Fibroblast of the aortic adventitia (primary cell): ENCODE results near the gene DNAJC2. TPM values are rescaled to one million over a fixed set of nuclear protein-coding genes. Genes with fewer than 3 reads are reported as not detected.
A peak's percentile ranks its signal among the peaks of the same experiment; 100 is the strongest.

Source experiments
- DNase-seq: peaks from one replicate; pipeline ENCODE4 v3.0.0-alpha.2; 2010; ENCODE audit warnings: low read depth
- H3K4me3 ChIP-seq: 2 replicates; pipeline ENCODE4 v1.5.1; 2011; ENCODE audit warnings: low read depth, mild to moderate bottlenecking, control low read depth, low read length, moderate library complexity
- CTCF ChIP-seq: IDR thresholded peaks from 2 replicates; pipeline ENCODE4 v1.5.1; 2011; ENCODE audit warnings: mild to moderate bottlenecking, low read length, control low read depth, inconsistent platforms; ENCODE audit not compliant: insufficient read depth
- total RNA-seq: library from RNA; depleted of rRNA; stranded (reverse); fragments of >200 nt; gene quantifications from 2 replicates; pipeline ENCODE4 v1.2.3, GENCODE V29; 2012; ENCODE audit warnings: low replicate concordance

DNAJC2 gene
- 24.9 and 45.8 TPM in 2 replicates for total RNA-seq

GRCh38 chr7:103344453-103345149, at the start of gene DNAJC2:
DNAJC2 (minus strand) TSS chr7:103344767; CDS start chr7:103344622, 145 bp downstream.
- TF ChIP-seq CTCF, result no peak

GRCh38 chr7:103391976-103392375, 47.4 kb upstream of the DNAJC2 start:
- H3K4me3 ChIP-seq, result no peak overlapping the region
- DNase-seq, result no peak
- no peak for TF ChIP-seq CTCF

More at GRCh38 chr7:103344453-103345149, at the start of gene DNAJC2:
- H3K4me3 ChIP-seq, result peak within 1 kb of the TSS; percentile 78
- peak; percentile 94 for DNase-seq

GRCh38 chr7:103391150-103391549, 46.6 kb upstream of the DNAJC2 start:
- no peak for TF ChIP-seq CTCF
- DNase-seq, result no peak
- no peak overlapping the region for H3K4me3 ChIP-seq

GRCh38 chr7:103389263-103389662, 44.7 kb upstream of the DNAJC2 start:
- no peak for TF ChIP-seq CTCF
- H3K4me3 ChIP-seq, result no peak overlapping the region
- DNase-seq, result no peak

GRCh38 chr7:103388469-103389140, 44.0 kb upstream of the DNAJC2 start:
- H3K4me3 ChIP-seq, result no peak overlapping the region
- DNase-seq, result no peak

GRCh38 chr7:103387242-103387641, 42.7 kb upstream of the DNAJC2 start:
- no peak for DNase-seq
- no peak overlapping the region for H3K4me3 ChIP-seq
- TF ChIP-seq CTCF, result no peak

More at GRCh38 chr7:103388469-103389140, 44.0 kb upstream of the DNAJC2 start:
- TF ChIP-seq CTCF, result no peak
